GM12892 (cell line): ENCODE measurements around the gene KRTAP3-2.

ENCODE experiments used
- POLR2A ChIP-seq: IDR thresholded peaks from 2 replicates; pipeline ENCODE4 v1.6.1; 2011; ENCODE audit warnings: low read depth, low read length, control low read depth
- TAF1 ChIP-seq: IDR thresholded peaks from 2 replicates; pipeline ENCODE4 v1.6.1; 2011; ENCODE audit warnings: low read depth, mild to moderate bottlenecking, control low read depth, low read length, borderline replicate concordance

DNA sequence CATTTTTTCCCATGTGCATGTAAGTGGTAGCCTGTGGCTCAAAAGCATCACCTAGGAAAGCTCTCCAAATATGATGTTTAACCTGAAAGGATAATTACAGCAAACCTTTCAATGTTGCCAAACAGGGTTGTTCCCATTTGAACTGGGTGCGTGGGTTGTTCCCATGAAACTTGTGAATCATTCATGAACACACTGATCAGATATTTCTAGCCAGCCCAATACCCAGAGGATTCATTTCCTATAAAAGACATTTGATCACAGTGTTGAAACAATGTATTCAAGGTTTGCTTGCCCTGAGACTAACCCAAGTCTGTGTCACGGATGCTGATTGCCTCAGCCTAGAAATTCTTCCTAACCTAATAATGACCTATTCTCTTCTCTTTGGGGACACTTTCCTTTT is 45.8 kb downstream of the KRTAP3-2 start:
- TF ChIP-seq TAF1 (no peak), POLR2A (no peak)
